Lower leg skin (tissue), 4 donors: ENCODE data around the gene NVL. TPM values are rescaled to one million over a fixed set of nuclear protein-coding genes. Genes with fewer than 3 reads are reported as not detected.
A peak's percentile ranks its signal among the peaks of the same experiment; 100 is the strongest.

ENCODE experiments used
- DNase-seq, 2 donors: peaks; one replicate each; pipeline ENCODE4 v3.0.0-alpha.2; 2019; ENCODE audit warnings: low spot score in 2 of 2
- H3K4me3 ChIP-seq: fragments of 200-600 bp; sonication (generic); 2 replicates; pipeline ENCODE4 v1.5.1; 2017; ENCODE audit warnings: mild to moderate bottlenecking, low read depth; ENCODE audit not compliant: poor library complexity, severe bottlenecking
- POLR2A ChIP-seq, 2 donors: fragments of 450-650 bp; IDR thresholded peaks; one replicate each; pipeline ENCODE4 v1.6.1; 2016 to 2017; ENCODE audit warnings: antibody characterized with exemption in 2 of 2, mild to moderate bottlenecking in 1 of 2, moderate library complexity in 1 of 2
- WGBS, 2 donors: methylation state at CpG; one replicate each; pipeline ENCODE4 v1.1.5; 2018; 5-methylcytosine and 5-hydroxymethylcytosine counted together
- intact Hi-C: fragments of 100-400 bp; cut with DNase I; formaldehyde crosslinking; loops from one replicate; pipeline ENCODE4 v1.15.0; 2023; ENCODE audit warnings: low total_unique reads
- total RNA-seq, 4 donors: library from RNA; depleted of rRNA; stranded (reverse); fragments of >200 nt; gene quantifications; one replicate each; pipeline ENCODE4 v1.1.0, GENCODE V29; 2016
- TF ChIP-seq, protein P1 (sequence below), 3 donors: fragments of 450-650 bp; IDR thresholded peaks; one replicate each; pipeline ENCODE4 v1.5.1; 2016; ENCODE audit warnings: antibody characterized with exemption in 3 of 3, mild to moderate bottlenecking in 3 of 3, moderate library complexity in 2 of 3

The NVL gene
- total RNA-seq, 4 donors from 2014 or later, result 24.4 to 43.1 (median 32.1) TPM

DNA sequence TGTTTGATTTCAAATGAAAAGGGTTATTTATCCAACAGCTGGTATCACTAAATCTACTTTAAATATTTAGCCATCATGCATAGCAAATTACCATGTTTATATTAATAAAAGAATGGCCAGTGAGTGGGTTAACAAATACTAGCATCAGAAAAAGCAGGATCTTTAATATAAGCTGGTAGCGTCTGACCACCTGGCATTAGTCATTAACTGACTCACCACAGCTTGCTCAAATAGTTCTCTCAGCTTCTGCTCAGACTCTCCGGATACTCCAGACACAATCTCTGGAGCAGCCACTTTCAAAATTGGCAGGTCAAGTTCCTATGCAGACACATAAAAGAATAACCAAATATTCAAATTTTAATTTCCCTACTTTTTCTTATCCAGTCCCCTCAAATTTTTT lies 29.6 kb downstream of the NVL start:
- no peak overlapping the region for H3K4me3 ChIP-seq
- 54 to 75% methylated on average over 2 of the region's 2 CpGs for WGBS, 2 donors
- TF ChIP-seq POLR2A (IDR thresholded peaks at IDR 0.05), result no peak
- TF ChIP-seq, protein P1, sequence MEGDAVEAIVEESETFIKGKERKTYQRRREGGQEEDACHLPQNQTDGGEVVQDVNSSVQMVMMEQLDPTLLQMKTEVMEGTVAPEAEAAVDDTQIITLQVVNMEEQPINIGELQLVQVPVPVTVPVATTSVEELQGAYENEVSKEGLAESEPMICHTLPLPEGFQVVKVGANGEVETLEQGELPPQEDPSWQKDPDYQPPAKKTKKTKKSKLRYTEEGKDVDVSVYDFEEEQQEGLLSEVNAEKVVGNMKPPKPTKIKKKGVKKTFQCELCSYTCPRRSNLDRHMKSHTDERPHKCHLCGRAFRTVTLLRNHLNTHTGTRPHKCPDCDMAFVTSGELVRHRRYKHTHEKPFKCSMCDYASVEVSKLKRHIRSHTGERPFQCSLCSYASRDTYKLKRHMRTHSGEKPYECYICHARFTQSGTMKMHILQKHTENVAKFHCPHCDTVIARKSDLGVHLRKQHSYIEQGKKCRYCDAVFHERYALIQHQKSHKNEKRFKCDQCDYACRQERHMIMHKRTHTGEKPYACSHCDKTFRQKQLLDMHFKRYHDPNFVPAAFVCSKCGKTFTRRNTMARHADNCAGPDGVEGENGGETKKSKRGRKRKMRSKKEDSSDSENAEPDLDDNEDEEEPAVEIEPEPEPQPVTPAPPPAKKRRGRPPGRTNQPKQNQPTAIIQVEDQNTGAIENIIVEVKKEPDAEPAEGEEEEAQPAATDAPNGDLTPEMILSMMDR (IDR thresholded peaks at IDR 0.05), result no peak
- DNase-seq, result no peak
- intact Hi-C loops, result no loop called here

DNA sequence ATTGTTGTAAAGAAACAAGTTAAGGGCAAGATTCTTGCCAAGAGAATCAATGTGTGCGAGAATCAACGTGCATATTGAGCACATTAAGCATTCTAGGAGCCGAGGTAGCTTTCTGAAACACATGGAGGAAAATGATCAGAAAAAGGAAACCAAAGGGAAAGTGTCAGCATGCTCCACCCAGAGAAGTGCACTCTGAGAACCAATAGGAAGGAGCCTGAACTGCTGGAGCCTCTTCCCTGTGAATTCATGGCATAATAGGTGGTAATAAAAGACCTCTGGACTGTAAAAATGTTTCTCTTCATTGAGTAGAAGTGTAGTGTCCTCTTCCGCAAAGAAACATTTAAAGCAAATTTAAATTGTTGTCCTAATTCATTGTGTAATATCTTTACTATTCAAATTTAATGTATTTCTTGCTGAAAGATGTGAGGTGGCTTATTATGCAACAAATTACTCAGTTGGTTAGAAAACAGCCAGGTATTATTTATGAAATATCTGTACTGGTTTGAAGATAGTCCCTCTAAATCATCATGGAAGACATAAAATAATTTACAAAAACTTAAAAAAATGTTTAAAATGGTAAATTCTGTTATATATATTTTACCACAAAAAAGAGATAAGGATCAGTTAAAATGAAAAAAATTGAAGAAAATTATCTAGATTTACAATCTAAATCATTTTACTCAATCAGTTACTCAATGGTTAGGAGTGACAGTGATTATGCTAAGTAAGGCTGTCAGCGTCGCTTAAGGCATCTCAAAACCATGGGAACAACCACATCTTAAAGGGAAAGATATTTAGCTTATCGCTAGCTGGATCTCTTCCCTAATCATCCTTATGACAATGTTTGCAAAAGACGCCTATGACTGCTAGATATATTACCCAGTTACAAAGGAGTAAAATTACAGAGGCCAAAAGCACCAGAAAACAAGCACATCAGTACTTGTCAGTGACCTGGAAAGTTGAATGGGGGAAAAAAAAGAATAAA lies 31.3 kb downstream of the NVL start:
- 50 to 57% methylated on average over 8 of the region's 8 CpGs for WGBS, 2 donors
- intact Hi-C loops, result no loop called here

DNA sequence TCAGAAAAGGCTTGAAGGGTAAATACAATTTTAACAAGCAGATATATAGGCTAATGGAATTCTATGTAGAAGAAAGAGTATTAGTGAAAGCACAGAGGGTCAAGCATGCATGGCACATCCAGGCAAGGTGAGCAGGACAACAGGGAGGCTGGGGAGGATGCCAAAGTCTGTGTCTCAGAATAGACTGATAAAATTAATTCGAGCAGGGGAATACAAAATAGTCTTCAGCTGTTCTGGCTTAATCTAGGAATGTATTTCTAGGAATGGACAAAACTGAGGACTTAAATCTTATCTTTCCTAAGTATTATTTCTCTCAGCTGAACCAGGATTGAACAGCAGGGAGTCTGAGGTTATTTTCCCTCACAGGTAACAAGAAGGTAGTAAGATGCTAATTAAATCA lies 35.2 kb downstream of the NVL start:
- intact Hi-C loops, result no loop called here
- WGBS, 2 donors, result 70 to 78% methylated on average over 1 of the region's 1 CpG
- no peak overlapping the region for H3K4me3 ChIP-seq
- DNase-seq, result no peak
- TF ChIP-seq, protein P1 (IDR thresholded peaks at IDR 0.05), result no peak
- TF ChIP-seq POLR2A (IDR thresholded peaks at IDR 0.05), result no peak

More for the DNA sequence above, 31.3 kb downstream of the NVL start:
- no peak overlapping the region for H3K4me3 ChIP-seq
- TF ChIP-seq, protein P1 (IDR thresholded peaks at IDR 0.05), result no peak
- TF ChIP-seq POLR2A (IDR thresholded peaks at IDR 0.05), result no peak
- DNase-seq, result no peak

DNA sequence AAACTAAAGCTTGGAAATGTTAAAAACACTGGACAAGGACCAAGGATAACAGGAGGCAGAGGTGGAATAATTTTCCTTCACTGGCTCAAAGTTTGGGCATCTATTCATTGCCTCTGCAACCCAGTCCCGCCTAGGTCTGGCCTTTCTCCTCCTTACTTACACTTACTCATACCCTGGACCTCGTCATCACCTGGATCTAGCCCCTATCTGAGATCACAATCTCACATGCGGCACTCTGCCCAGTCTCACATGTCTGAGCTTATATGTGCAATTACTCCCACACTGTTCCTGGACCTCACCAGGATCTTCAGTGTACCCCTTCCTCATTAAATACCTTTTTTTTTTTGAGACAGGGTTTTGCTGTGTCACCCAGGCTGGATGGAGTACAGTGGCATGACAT lies 37.6 kb downstream of the NVL start:
- TF ChIP-seq, protein P1 (IDR thresholded peaks at IDR 0.05), result no peak
- TF ChIP-seq POLR2A (IDR thresholded peaks at IDR 0.05), result no peak
- DNase-seq, result peak in 1 of 2 donors; percentile 21
- H3K4me3 ChIP-seq, result no peak overlapping the region
- WGBS, 2 donors, result 42 to 59% methylated on average over 3 of the region's 3 CpGs
- intact Hi-C loops, result no loop called here

DNA sequence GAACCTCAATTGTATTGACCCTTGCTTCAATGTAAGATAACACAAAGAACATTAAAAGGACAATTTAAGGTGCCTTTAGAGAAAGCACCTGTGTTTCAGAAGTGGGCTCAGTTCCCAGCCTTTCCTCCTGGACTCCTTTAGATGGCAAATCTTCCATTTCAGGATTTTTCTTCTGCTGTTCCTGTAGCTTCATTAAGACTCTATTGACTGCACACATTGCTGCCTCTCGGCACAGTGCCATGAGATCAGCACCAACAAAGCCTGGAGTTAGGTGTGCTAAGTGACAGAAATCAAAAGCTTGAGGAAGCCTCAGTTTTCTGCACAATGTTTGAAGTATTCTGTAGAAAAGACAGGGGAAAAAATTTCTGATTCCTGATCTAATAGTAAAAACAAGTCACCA lies 40.6 kb downstream of the NVL start:
- WGBS, 2 donors, result 78 to 84% methylated on average over 1 of the region's 1 CpG
- intact Hi-C loops, result no loop called here
- no peak overlapping the region for H3K4me3 ChIP-seq
- TF ChIP-seq, protein P1 (IDR thresholded peaks at IDR 0.05), result no peak
- TF ChIP-seq POLR2A (IDR thresholded peaks at IDR 0.05), result no peak
- no peak for DNase-seq
